HEK293T (cell line): ENCODE results near the gene PAFAH2.

Source experiments
- CTCF ChIA-PET: fragments of 350-600 bp; formaldehyde crosslinking; extraction: SDS; loops from one replicate; lab custom pipeline; 2021; ENCODE audit warnings: antibody characterized with exemption, inconsistent platforms; lab: Yijun Ruan, JAX
- POLR2A ChIA-PET: fragments of 350-600 bp; formaldehyde crosslinking; extraction: SDS; loops from one replicate; lab custom pipeline; 2020; ENCODE audit warnings: antibody characterized with exemption, inconsistent platforms; lab: Yijun Ruan, JAX
- DNase-seq: peaks from one replicate; pipeline ENCODE4 v3.0.0; 2012; ENCODE audit warnings: mixed read lengths; ENCODE audit errors: extremely low spot score
- ARNT ChIP-seq: fragments of 450-650 bp; IDR thresholded peaks from 2 replicates; pipeline ENCODE4 v1.6.1; 2017; ENCODE audit warnings: mild to moderate bottlenecking
- BHLHE40 ChIP-seq: fragments of 450-650 bp; IDR thresholded peaks from 2 replicates; pipeline ENCODE4 v1.6.1; 2016; ENCODE audit warnings: mild to moderate bottlenecking, moderate library complexity, borderline replicate concordance
- CTBP1 ChIP-seq: fragments of 450-650 bp; IDR thresholded peaks from 2 replicates; pipeline ENCODE4 v1.6.1; 2016; ENCODE audit warnings: borderline replicate concordance
- ELF4 ChIP-seq: fragments of 450-650 bp; IDR thresholded peaks from 2 replicates; pipeline ENCODE4 v1.6.1; 2017; ENCODE audit warnings: antibody characterized with exemption
- FOXA1 ChIP-seq: fragments of 450-650 bp; IDR thresholded peaks from 2 replicates; pipeline ENCODE4 v1.6.1; 2016; ENCODE audit warnings: mild to moderate bottlenecking
- FOXK2 ChIP-seq: fragments of 450-650 bp; IDR thresholded peaks from 2 replicates; pipeline ENCODE4 v1.6.1; 2016; ENCODE audit warnings: mild to moderate bottlenecking
- FOXM1 ChIP-seq: fragments of 450-650 bp; IDR thresholded peaks from 2 replicates; pipeline ENCODE4 v1.6.1; 2017; ENCODE audit warnings: mild to moderate bottlenecking, borderline replicate concordance
- HDGF ChIP-seq: fragments of 450-650 bp; IDR thresholded peaks from 2 replicates; pipeline ENCODE4 v1.6.1; 2017; ENCODE audit warnings: antibody characterized with exemption, borderline replicate concordance
- L3MBTL2 ChIP-seq: fragments of 450-650 bp; conservative IDR thresholded peaks from 2 replicates; pipeline ENCODE4 v1.6.1; 2016; ENCODE audit warnings: mild to moderate bottlenecking
- LEF1 ChIP-seq: fragments of 450-650 bp; IDR thresholded peaks from 2 replicates; pipeline ENCODE4 v1.6.1; 2017; ENCODE audit warnings: mild to moderate bottlenecking, borderline replicate concordance
- NFRKB ChIP-seq: fragments of 450-650 bp; IDR thresholded peaks from 2 replicates; pipeline ENCODE4 v1.6.1; 2016; ENCODE audit warnings: mild to moderate bottlenecking, moderate library complexity
- PKNOX1 ChIP-seq: fragments of 450-650 bp; IDR thresholded peaks from 2 replicates; pipeline ENCODE4 v1.6.1; 2016
- SP1 ChIP-seq: fragments of 450-650 bp; IDR thresholded peaks from 2 replicates; pipeline ENCODE4 v1.6.1; 2017
- SUZ12 ChIP-seq: fragments of 450-650 bp; IDR thresholded peaks from 2 replicates; pipeline ENCODE4 v1.6.1; 2016; ENCODE audit warnings: mild to moderate bottlenecking
- TARDBP ChIP-seq: fragments of 450-650 bp; IDR thresholded peaks from 2 replicates; pipeline ENCODE4 v1.6.1; 2016
- ZNF384 ChIP-seq: fragments of 450-650 bp; IDR thresholded peaks from 2 replicates; pipeline ENCODE4 v1.6.1; 2016

PAFAH2 gene

GRCh38 chr1:25954282-25954938 lies 43.5 kb downstream of the PAFAH2 start:
- TF ChIP-seq L3MBTL2 (no peak), ELF4 (no peak), BHLHE40 (no peak), ARNT (no peak), FOXM1 (no peak), TARDBP (no peak), HDGF (no peak), LEF1 (no peak), NFRKB (no peak), CTBP1 (no peak), ZNF384 (no peak), PKNOX1 (no peak), FOXA1 (no peak), FOXK2 (no peak), SUZ12 (no peak), SP1 (no peak)
- ChIA-PET CTCF (no interaction called here), POLR2A (no interaction called here)
- DNase-seq, result no peak

- no peak for DNase-seq
- POLR2A ChIA-PET, result no interaction called here
- TF ChIP-seq ZNF384 (no peak), NFRKB (no peak), HDGF (no peak), ARNT (no peak), BHLHE40 (no peak), ELF4 (no peak), SUZ12 (no peak), LEF1 (no peak)
- CTCF ChIA-PET, result no interaction called here
Measured at GRCh38 chr1:25952841-25953401, 44.9 kb downstream of the PAFAH2 start.

GRCh38 chr1:25948641-25949040 lies 49.2 kb downstream of the PAFAH2 start:
- ChIA-PET CTCF (no interaction called here), POLR2A (no interaction called here)
- TF ChIP-seq BHLHE40 (no peak), ELF4 (no peak), TARDBP (no peak), SP1 (no peak), SUZ12 (no peak), LEF1 (no peak), CTBP1 (no peak), FOXA1 (no peak), FOXM1 (no peak), FOXK2 (no peak), ZNF384 (no peak), L3MBTL2 (no peak), NFRKB (no peak), PKNOX1 (no peak), HDGF (no peak), ARNT (no peak)
- DNase-seq, result no peak

GRCh38 chr1:25947027-25947426 lies 50.8 kb downstream of the PAFAH2 start:
- TF ChIP-seq LEF1 (no peak), FOXK2 (no peak), FOXA1 (no peak), ZNF384 (no peak), L3MBTL2 (no peak), FOXM1 (no peak), PKNOX1 (no peak), SP1 (no peak), TARDBP (no peak), BHLHE40 (no peak), ELF4 (no peak), NFRKB (no peak), HDGF (no peak), SUZ12 (no peak), ARNT (no peak), CTBP1 (no peak)
- ChIA-PET CTCF (no interaction called here), POLR2A (no interaction called here)
- no peak for DNase-seq

GRCh38 chr1:25945761-25946160 lies 52.1 kb downstream of the PAFAH2 start:
- CTCF ChIA-PET, result no interaction called here
- POLR2A ChIA-PET, result no interaction called here
- DNase-seq, result no peak
- TF ChIP-seq SUZ12 (no peak), FOXA1 (no peak), NFRKB (no peak), PKNOX1 (no peak), HDGF (no peak), LEF1 (no peak), ARNT (no peak), ELF4 (no peak), ZNF384 (no peak), FOXK2 (no peak), CTBP1 (no peak)
